Breast epithelium (tissue), 3 donors: ENCODE results near the gene GSG1. TPM values are rescaled to one million over a fixed set of nuclear protein-coding genes. Genes with fewer than 3 reads are reported as not detected.

ENCODE experiments used
- total RNA-seq, 3 donors: library from RNA; depleted of rRNA; stranded (reverse); fragments of >200 nt; gene quantifications; one replicate each; pipeline ENCODE4 v1.1.0, GENCODE V29; 2016

GSG1 gene
- total RNA-seq, 3 donors from 2014 or later = not detected

Other genes with a start within 250 kb of the GSG1 start
- gene GPRC5A, start 212.1 kb downstream of the GSG1 start, total RNA-seq = 10 to 100 TPM; 10.9 to 40.1 (median 21.6) TPM
- not detected for gene GPRC5D, start 151.5 kb downstream of the GSG1 start, total RNA-seq
- 10 to 100 TPM; 36.4 to 64.5 (median 39.7) TPM for gene HEBP1, start 103.4 kb downstream of the GSG1 start, total RNA-seq
- 10 to 100 TPM in 2 of 3 donors, 1 to 10 TPM in 1; 4.6 to 21.4 (median 16.4) TPM for gene FAM234B, start 59.3 kb downstream of the GSG1 start, total RNA-seq
- gene EMP1, start 93.1 kb upstream of the GSG1 start, total RNA-seq = 100 to 1,000 TPM; 207 to 759 (median 444) TPM